ENCODE data around the gene PARN. TPM values are rescaled to one million over a fixed set of nuclear protein-coding genes. Genes with fewer than 3 reads are reported as not detected.

Gene PARN
- total and polyA plus RNA-seq, 2 of the 8 experiments (the other 6 are each of a cell fraction or from before 2014, with no cell fraction given): 24.5 to 44.6 TPM

GRCh38 chr16:14456793-14457481, 173.1 kb downstream of the PARN start:
- H2BK5ac ChIP-seq (ENCODE audit: low read depth, low read length): no peak overlapping the region
- H3K9ac ChIP-seq (replicated peaks in 1 of 4; ENCODE audit: extremely low read depth in 1 of 4, low read depth in 3 of 4, low read length in 3 of 4): no peak overlapping the region; a peak in 1 of 7 replicates
- no peaks in the 10 kb centered on the region for H3K23me2 ChIP-seq (ENCODE audit: low read depth, low read length)
- no peaks in the 10 kb centered on the region for H4K20me1 ChIP-seq (replicated peaks in 1 of 2; ENCODE audit: control insufficient read depth in 1 of 2, insufficient read depth in 2 of 2, low read length in 2 of 2)
- H3K4me1 ChIP-seq (replicated peaks in 1 of 4; ENCODE audit: control insufficient read depth in 3 of 4, insufficient read depth in 4 of 4, low read length in 3 of 4): peaks cover 0 to 8% (median 1%) of the 10 kb centered on the region in 4 experiments; a peak in 3 of 7 replicates
- H3K4me3 ChIP-seq (ENCODE audit: extremely low read depth in 1 of 4, insufficient read depth in 2 of 4, low read depth in 3 of 4, low read length in 4 of 4): no peak overlapping the region
- no peak overlapping the region for H2BK20ac ChIP-seq (ENCODE audit: low read length)
- H3K79me2 ChIP-seq (ENCODE audit: control insufficient read depth in 1 of 2, insufficient read depth in 2 of 2, low read length in 2 of 2): no peaks in the 10 kb centered on the region
- H3K14ac ChIP-seq (ENCODE audit: insufficient read length): no peak overlapping the region
- no peak overlapping the region for H3K4ac ChIP-seq (replicated peaks; ENCODE audit: insufficient read length, low read depth, low read length)
- no peaks in the 10 kb centered on the region for H3K36me3 ChIP-seq (ENCODE audit: control insufficient read depth in 2 of 4, insufficient read depth in 4 of 4, low read length in 3 of 4)
- ChIA-PET CTCF (ENCODE audit: partially characterized antibody) (interaction anchor here (0.6 to 1.3 kb wide), 2 partner anchors 8 to 116 kb away, joined by 3 read pairs; no protein-coding TSS in a partner anchor), POLR2A (ENCODE audit: partially characterized antibody) (no interaction called here)
- no peaks in the 10 kb centered on the region for H3K27me3 ChIP-seq (replicated peaks in 1 of 4; ENCODE audit: control insufficient read depth in 3 of 4, extremely low read depth in 1 of 4, insufficient read depth in 3 of 4, low read length in 3 of 4)
- H3K4me2 ChIP-seq (ENCODE audit: insufficient read depth in 1 of 2, low read depth in 2 of 2, low read length in 2 of 2): no peak overlapping the region
- H2AFZ ChIP-seq (ENCODE audit: low read length): no peak overlapping the region
- no peak overlapping the region for H2BK12ac ChIP-seq (ENCODE audit: low read depth, low read length)
- H3K23ac ChIP-seq (ENCODE audit: insufficient read length): no peak overlapping the region
- no peak overlapping the region for H4K5ac ChIP-seq (ENCODE audit: insufficient read length, low read depth, low read length)
- no peak overlapping the region for H2AK5ac ChIP-seq (ENCODE audit: low read depth, low read length)
- no peak overlapping the region for H4K8ac ChIP-seq (ENCODE audit: extremely low read depth, insufficient read depth, low read length)
- H3K27ac ChIP-seq (ENCODE audit: low read depth, low read length): no peak overlapping the region
- H2BK120ac ChIP-seq (replicated peaks; ENCODE audit: low read depth, low read length): no peak overlapping the region
- no peak overlapping the region for H3K18ac ChIP-seq (ENCODE audit: extremely low read depth, low read length)
- WGBS, 2 experiments (ENCODE audit: extremely low coverage in 1 of 2, insufficient coverage in 1 of 2, insufficient read length in 1 of 2, insufficient replicate concordance in 2 of 2, low coverage in 1 of 2, low lambda C conversion rate in 2 of 2, missing lambda C conversion rate in 1 of 2): 87% methylated on average over 10 of the region's 10 CpGs; no CpG with 5 or more reads in 1 of the 2 experiments
- H4K91ac ChIP-seq (replicated peaks; ENCODE audit: insufficient read length, low read length): no peak overlapping the region
- FAIRE-seq: no peak
- no peak for DNase-seq (ENCODE audit: low read depth in 1 of 2, low spot score in 2 of 2)
- H3K9me3 ChIP-seq (ENCODE audit: insufficient read depth in 2 of 2, low read depth in 1 of 2, low read length in 1 of 2): no peaks in the 10 kb centered on the region
- H3K56ac ChIP-seq (replicated peaks; ENCODE audit: insufficient read length, low read depth, low read length): no peak overlapping the region
- H2BK15ac ChIP-seq (ENCODE audit: low read length): no peak overlapping the region
- H3K79me1 ChIP-seq (ENCODE audit: low read depth, low read length): no peaks in the 10 kb centered on the region
- TF ChIP-seq RAD21 (IDR thresholded peaks at IDR 0.05 in 1 of 2, conservative IDR thresholded peaks at IDR 0.05 in 1 of 2; ENCODE audit: low read depth in 2 of 2, low read length in 2 of 2) (no peak), EGR1 (IDR thresholded peaks at IDR 0.05; ENCODE audit: borderline replicate concordance, low read depth, low read length) (no peak), BRCA1 (IDR thresholded peaks at IDR 0.05; ENCODE audit: low read depth, low read length) (no peak), YY1 (IDR thresholded peaks at IDR 0.05; ENCODE audit: low read depth, low read length) (no peak), CBX8 (IDR thresholded peaks at IDR 0.05; ENCODE audit: borderline replicate concordance, low read depth, low read length) (no peak), RBBP5 (IDR thresholded peaks at IDR 0.05; ENCODE audit: borderline replicate concordance, low read depth, low read length) (no peak), EZH2 (IDR thresholded peaks at IDR 0.05; ENCODE audit: low read depth, low read length, severe bottlenecking) (no peak), GABPA (IDR thresholded peaks at IDR 0.05; ENCODE audit: borderline replicate concordance, insufficient read depth, low read length) (no peak), BACH1 (IDR thresholded peaks at IDR 0.05; ENCODE audit: low read length) (no peak), NANOG (IDR thresholded peaks at IDR 0.05; ENCODE audit: insufficient read depth, low read depth, low read length, poor library complexity, severe bottlenecking) (no peak), JUND (IDR thresholded peaks at IDR 0.05; ENCODE audit: low read length) (no peak), CREB1 (IDR thresholded peaks at IDR 0.05) (no peak)
